ENCODE data around the gene MVD. TPM values are rescaled to one million over a fixed set of nuclear protein-coding genes. Genes with fewer than 3 reads are reported as not detected.
"Not testable (repeated sequence)": the region's sequence is repeated elsewhere in the genome, so short reads cannot be mapped to it uniquely, and the experiment has no call there.

The MVD gene
- total RNA-seq, 1 experiment from 2014 or later, result 63.5 TPM

- in situ Hi-C loops (cut with HindIII; ENCODE audit: low sequenced_read_pairs), result no loop called here
- DNase-seq (ENCODE audit: low spot score), result no peak
Measured at GRCh38 chr16:88686062-88686438, 23.2 kb upstream of the MVD start.

GRCh38 chr16:88685156-88686061 is 22.5 kb upstream of the MVD start:
- DNase-seq (ENCODE audit: low spot score), result no peak
- in situ Hi-C loops (cut with HindIII; ENCODE audit: low sequenced_read_pairs), result no loop called here

GRCh38 chr16:88684569-88685155 is 21.8 kb upstream of the MVD start:
- no peak for DNase-seq (ENCODE audit: low spot score)
- in situ Hi-C loops (cut with HindIII; ENCODE audit: low sequenced_read_pairs), result no loop called here

- no peak for DNase-seq (ENCODE audit: low spot score)
- in situ Hi-C loops (cut with HindIII; ENCODE audit: low sequenced_read_pairs), result no loop called here
Measured at GRCh38 chr16:88681709-88682451, 19.0 kb upstream of the MVD start.

DNA sequence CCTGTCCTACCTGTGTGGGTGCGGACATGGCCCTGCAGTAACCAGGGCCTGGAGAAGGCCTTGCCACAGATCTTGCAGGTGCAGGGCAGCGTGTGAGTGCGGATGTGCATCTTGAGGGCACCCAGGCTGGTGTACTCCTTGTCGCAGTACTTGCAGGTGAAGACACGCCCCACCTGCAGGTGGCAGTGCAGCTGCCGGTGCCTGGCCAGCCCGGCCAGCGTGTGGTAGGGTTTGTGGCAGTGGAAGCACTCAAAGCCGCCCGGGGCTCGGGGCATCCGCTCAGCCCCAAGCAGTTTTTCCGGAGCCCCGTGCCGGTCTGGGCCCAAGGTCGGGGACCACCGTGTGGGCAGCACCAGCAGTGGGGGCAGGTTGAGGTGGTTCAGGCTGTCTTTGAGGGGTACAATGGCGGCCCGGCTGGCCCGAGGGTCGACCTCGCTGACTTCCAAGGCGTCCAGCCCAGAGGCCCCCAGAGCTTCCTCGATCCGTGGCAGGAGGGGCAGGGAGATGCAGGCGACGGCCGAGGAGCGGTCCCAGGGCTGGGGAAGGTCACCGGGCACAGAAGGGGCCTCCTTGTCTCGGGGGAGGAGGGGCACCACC is 18.3 kb upstream of the MVD start:
- no peak for DNase-seq (ENCODE audit: low spot score)
- in situ Hi-C loops (cut with HindIII; ENCODE audit: low sequenced_read_pairs), result no loop called here

- no peak for DNase-seq (ENCODE audit: low spot score)
- in situ Hi-C loops (cut with HindIII; ENCODE audit: low sequenced_read_pairs), result no loop called here
Measured at GRCh38 chr16:88680554-88681083, 17.7 kb upstream of the MVD start.

- in situ Hi-C loops (cut with HindIII; ENCODE audit: low sequenced_read_pairs), result loop anchor here (10.0 kb wide), 1 partner anchor 76 kb away; no protein-coding TSS in a partner anchor
Measured at GRCh38 chr16:88678224-88678979, 15.5 kb upstream of the MVD start.

DNA sequence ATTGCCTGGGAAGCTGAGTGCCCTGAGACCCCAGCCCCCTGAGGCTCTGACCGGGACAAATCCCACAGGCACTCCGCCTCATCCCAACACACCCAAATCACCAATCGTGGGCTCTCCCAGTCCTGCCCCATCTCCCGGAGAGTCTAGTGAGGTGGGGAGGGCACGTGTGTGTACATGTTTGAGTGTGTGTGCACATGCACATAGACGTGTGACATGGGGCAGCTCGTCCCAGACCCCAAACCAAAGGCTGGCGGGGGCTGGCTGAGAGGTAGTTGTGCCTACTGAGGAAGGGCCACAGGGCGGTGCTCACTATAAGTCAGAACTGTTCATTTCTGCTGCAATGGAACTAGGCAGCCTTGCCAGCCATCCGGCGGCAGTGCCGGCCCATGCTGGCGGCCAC is 14.8 kb upstream of the MVD start:
- in situ Hi-C loops (cut with HindIII; ENCODE audit: low sequenced_read_pairs), result loop anchor here (10.0 kb wide), 1 partner anchor 77 kb away; no protein-coding TSS in a partner anchor
- no peak for DNase-seq (ENCODE audit: low spot score)

More at GRCh38 chr16:88678224-88678979, 15.5 kb upstream of the MVD start:
- DNase-seq (ENCODE audit: low spot score), result peak; percentile 25

DNA sequence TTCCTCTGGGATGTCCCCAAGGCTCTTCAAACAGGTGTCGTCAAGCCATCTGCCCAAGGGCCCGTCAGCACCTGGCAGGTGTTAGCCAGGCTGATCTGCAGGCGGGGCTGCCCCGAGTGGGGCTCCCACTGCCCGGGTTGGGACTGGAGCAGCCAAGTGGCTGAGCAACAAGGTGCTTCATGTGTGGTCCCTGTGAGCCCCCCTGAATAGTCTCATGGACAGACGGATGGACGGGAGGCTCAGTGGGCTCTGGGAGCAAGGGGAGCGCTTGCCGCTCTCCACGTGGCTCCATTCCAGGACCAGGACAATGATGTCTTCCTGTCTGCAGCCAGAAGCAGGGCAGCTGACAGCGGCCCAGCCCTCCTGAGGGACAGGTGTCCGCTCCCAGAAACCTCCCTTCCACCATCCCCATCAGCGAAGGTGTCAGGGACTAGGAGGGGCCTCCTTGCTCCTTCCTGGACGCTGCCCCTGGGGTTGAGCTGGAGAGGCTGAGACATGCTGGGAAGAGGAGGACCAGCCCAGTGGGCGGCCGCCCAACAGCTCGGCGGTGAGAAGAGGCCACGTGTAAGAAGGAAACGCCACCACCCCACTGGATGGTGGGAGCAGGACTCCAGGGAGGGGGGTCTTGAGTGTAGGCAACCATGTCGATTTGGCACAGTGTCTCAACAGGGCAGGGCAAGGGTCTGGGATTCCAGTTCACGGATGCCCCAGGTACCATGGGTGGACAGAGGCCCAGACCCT is 13.8 kb upstream of the MVD start:
- DNase-seq (ENCODE audit: low spot score), result no peak
- in situ Hi-C loops (cut with HindIII; ENCODE audit: low sequenced_read_pairs), result loop anchor here (10.0 kb wide), 1 partner anchor 78 kb away; no protein-coding TSS in a partner anchor

DNA sequence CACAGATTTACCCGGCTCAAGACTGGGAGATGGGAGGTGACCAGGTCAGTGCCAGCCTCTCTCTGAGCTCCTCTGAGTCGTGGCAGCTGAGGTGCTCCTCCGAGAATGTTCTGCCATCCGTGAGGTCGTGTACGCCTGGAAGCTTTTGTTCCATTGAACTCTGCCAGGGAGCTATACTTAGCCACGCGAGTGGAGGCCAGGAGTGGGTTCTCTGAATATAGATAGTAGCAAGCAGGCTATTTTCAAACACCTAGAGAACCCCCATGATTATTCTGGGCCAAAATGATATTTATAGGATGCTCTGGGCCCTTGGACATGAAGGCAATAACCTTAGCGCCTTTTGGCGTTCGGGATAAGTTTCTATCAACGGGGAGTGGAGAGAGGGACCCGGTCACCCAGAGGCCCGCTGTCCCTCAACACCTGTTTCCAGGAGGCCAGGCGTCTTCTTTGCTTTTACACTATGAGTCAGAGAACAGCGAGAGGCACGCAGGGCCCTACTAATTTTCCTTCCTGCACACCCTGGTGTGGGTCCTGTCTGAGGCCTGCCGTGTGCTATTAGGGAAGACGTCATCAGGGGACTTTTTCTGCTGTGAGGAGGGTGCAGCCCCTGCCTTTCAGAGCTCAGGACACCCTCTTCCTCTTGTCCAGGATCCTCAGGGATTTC is 11.0 kb upstream of the MVD start:
- in situ Hi-C loops (cut with HindIII; ENCODE audit: low sequenced_read_pairs), result loop anchor here (10.0 kb wide), 1 partner anchor 81 kb away; no protein-coding TSS in a partner anchor
- no peak for DNase-seq (ENCODE audit: low spot score)

DNA sequence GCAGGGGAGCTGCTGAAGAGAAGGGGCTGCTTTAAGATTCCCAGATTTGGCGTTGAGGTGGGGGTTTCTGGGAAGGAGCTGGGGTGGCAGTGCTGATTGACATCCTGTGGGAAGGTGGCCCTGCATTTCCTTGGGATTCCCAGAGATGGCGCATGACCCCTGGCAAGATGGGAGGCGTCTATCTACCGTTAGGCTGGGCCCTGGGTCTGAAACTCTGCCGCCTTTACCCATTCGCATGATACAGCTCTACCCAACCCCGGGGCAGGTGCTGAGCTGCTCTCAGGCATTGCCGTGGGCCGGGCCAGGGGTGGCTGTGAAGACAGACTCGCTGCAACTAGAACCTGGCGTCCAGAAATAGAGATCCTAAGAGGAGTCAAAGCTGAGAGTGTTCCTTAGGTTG is 9.9 kb upstream of the MVD start:
- no peak for DNase-seq (ENCODE audit: low spot score)
- in situ Hi-C loops (cut with HindIII; ENCODE audit: low sequenced_read_pairs), result loop anchor here (10.0 kb wide), 1 partner anchor 82 kb away; no protein-coding TSS in a partner anchor

DNA sequence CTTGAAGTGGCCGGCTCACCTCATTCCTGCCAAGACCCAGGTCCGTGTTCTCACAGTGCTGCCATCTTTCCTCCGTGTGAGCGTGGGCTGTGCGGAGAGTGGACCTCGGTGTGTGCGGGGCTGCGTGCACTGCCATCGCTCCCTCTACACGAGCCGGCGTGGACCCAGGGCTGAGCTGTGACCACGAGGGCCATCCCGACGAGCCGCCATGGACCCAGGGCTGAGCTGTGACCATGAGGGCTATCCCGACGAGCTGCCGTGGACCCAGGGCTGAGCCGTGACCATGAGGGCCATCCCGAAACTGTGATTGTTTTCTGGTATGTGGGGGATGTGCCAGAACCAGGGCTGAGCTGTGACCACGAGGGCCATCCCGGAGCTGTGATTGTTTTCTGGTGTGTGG is 8.9 kb upstream of the MVD start:
- in situ Hi-C loops (cut with HindIII; ENCODE audit: low sequenced_read_pairs), result loop anchor here (10.0 kb wide), 1 partner anchor 83 kb away; no protein-coding TSS in a partner anchor
- DNase-seq (ENCODE audit: low spot score), result no peak

DNA sequence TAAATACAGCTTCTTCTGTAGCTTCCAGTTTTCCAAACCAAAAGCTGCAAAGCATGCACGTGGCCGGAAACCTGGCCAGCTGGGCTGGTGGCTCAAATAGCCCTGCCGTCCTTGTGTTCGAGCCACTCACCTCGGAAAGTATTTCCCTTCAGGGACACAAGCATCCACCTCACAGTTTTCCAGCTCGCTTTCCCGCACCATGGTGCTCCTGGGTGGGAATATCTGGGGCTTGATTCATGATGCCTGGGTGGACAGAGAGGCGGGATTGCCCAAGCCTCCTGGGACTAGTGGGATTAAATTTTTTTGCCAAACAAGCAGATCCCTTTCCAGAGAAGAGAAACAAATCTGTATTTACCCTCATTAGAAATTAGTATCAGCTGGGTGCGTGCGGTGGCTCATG is 7.1 kb upstream of the MVD start:
- in situ Hi-C loops (cut with HindIII; ENCODE audit: low sequenced_read_pairs), result loop anchor here (10.0 kb wide), 1 partner anchor 85 kb away; no protein-coding TSS in a partner anchor
- no peak for DNase-seq (ENCODE audit: low spot score)

DNA sequence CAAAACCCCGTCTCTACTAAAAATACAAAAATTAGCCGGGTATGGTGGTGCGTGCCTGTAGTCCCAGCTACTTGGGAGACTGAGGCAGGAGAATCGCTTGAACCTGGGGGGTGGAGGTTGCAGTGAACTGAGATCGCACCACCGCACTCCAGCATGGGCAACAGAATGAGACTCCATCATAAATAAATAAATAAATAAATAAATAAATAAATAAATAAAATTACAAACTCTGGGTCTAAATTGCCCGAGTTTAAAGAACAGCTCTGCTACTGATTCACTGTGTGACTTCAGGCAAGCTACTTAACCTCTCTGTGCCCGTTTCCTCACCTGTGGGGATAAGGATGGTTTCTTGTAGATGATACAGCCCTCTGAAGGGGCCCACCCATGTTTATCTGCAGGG is 6.6 kb upstream of the MVD start:
- DNase-seq (ENCODE audit: low spot score); in situ Hi-C loops (cut with HindIII; ENCODE audit: low sequenced_read_pairs): not testable (repeated sequence)

- in situ Hi-C loops (cut with HindIII; ENCODE audit: low sequenced_read_pairs), result no loop called here
- DNase-seq (ENCODE audit: low spot score), result no peak
Measured at GRCh38 chr16:88667461-88667860, 4.6 kb upstream of the MVD start.

GRCh38 chr16:88665570-88665969 is 2.7 kb upstream of the MVD start:
- no peak for DNase-seq (ENCODE audit: low spot score)
- in situ Hi-C loops (cut with HindIII; ENCODE audit: low sequenced_read_pairs), result no loop called here

- in situ Hi-C loops (cut with HindIII; ENCODE audit: low sequenced_read_pairs), result no loop called here
- no peak for DNase-seq (ENCODE audit: low spot score)
Measured at GRCh38 chr16:88665148-88665547, 2.3 kb upstream of the MVD start.

Measured in G401 (cell line).